HFFc6 (cell line): ENCODE data around the gene TAF11L11. TPM values are rescaled to one million over a fixed set of nuclear protein-coding genes. Genes with fewer than 3 reads are reported as not detected.
"Not testable (repeated sequence)": the region's sequence is repeated elsewhere in the genome, so short reads cannot be mapped to it uniquely, and the experiment has no call there.

Experiments
- DNase-seq: peaks from one replicate; pipeline ENCODE4 v3.0.0-alpha.2; 2018
- H3K27ac Mint-ChIP-seq: 2 replicates; pipeline ENCODE4 v1.8.0; 2020; ENCODE audit warnings: mild to moderate bottlenecking, mixed read lengths
- H3K27me3 Mint-ChIP-seq: 2 replicates; pipeline ENCODE4 v1.8.0; 2021; ENCODE audit warnings: mild to moderate bottlenecking, moderate library complexity, mixed read lengths; ENCODE audit not compliant: insufficient read depth
- H3K36me3 Mint-ChIP-seq: 2 replicates; pipeline ENCODE4 v1.8.0; 2021; ENCODE audit warnings: low read depth, mixed read lengths
- H3K4me1 Mint-ChIP-seq: 2 replicates; pipeline ENCODE4 v1.8.0; 2020; ENCODE audit warnings: low read depth, mixed read lengths
- H3K4me3 Mint-ChIP-seq: 2 replicates; pipeline ENCODE4 v1.8.0; 2020; ENCODE audit warnings: mild to moderate bottlenecking, moderate library complexity, mixed read lengths
- H3K9me3 Mint-ChIP-seq: 2 replicates; pipeline ENCODE4 v1.8.0; 2020; ENCODE audit warnings: mild to moderate bottlenecking, mixed read lengths
- long read RNA-seq: library from polyadenylated mRNA; unstranded; transcript quantifications from one replicate; pipeline ENCODE4 v2.0.0, GENCODE V29; 2019
- total RNA-seq, 6 experiments: library from RNA; stranded (reverse); fragmentation: NEBNext Ultra II Directional; extraction: Animal tissue kit (Norgen Biotek cat#: 25700); gene quantifications; 2 replicates in 1 of 6; 3 replicates in 5 of 6; pipeline ENCODE4 v1.2.3, GENCODE V29; 2021
- TF ChIP-seq, protein P1 (sequence below): fragments of 200-600 bp; sonication (generic); IDR thresholded peaks from 2 replicates; pipeline ENCODE4 v1.5.0; 2021; ENCODE audit warnings: antibody characterized with exemption, mild to moderate bottlenecking

TAF11L11 gene
- total RNA-seq: not detected
- long read RNA-seq: 0 reads

DNA sequence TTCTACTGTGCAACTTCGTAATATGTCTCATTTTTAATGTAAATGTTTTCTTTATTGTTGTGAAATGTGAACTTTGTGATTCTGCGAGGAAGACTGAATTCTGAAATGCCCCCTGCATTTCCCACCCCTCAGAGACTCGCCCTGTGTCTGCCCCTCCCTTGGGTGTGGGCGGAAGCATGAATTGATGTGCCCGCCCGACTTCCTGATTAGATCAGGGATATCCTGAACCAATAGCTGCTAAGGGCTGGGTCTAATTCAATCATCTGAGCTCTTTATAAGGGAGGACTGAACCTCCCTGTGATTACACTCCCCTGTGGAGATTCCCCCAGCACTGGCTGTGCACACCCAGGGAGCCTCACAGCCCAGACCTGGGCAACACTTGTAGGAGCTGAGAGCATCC, at the start of gene TAF11L11:
TSS of gene TAF11L11 (plus strand) at position 304 of the 400 bp plus-strand sequence.
- not testable (repeated sequence) for DNase-seq, H3K36me3 Mint-ChIP-seq, H3K4me3 Mint-ChIP-seq, H3K27ac Mint-ChIP-seq, H3K27me3 Mint-ChIP-seq, H3K4me1 Mint-ChIP-seq
- H3K9me3 Mint-ChIP-seq: peaks cover 10% of the 10 kb centered on the region

DNA sequence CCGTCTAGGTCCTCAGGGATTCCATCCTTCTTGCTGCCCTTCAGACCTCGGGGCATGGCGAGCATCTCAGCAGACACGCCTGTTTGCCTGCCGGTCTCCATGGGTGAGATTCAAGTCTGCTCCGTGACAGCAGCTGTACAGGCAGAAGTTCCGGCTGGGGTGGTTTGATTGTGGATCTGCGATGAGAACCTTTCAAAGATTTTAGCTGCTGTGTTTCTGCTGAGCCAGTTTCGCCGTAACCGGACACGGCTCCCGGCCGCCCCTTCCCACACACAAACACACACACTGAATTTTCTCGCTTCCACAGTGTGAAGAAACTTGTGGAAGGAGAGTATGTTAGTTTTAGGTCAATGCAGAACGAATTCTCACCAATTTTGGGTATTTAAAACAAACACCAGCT, 18.3 kb upstream of the TAF11L11 start, which contains the start of gene TAF11L7:
TSS of gene TAF11L7 (minus strand) at position 101 of the 400 bp plus-strand sequence.
- not testable (repeated sequence) for H3K9me3 Mint-ChIP-seq, H3K27me3 Mint-ChIP-seq, H3K4me1 Mint-ChIP-seq, H3K4me3 Mint-ChIP-seq, DNase-seq, H3K27ac Mint-ChIP-seq, H3K36me3 Mint-ChIP-seq

DNA sequence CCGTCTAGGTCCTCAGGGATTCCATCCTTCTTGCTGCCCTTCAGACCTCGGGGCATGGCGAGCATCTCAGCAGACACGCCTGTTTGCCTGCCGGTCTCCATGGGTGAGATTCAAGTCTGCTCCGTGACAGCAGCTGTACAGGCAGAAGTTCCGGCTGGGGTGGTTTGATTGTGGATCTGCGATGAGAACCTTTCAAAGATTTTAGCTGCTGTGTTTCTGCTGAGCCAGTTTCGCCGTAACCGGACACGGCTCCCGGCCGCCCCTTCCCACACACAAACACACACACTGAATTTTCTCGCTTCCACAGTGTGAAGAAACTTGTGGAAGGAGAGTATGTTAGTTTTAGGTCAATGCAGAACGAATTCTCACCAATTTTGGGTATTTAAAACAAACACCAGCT, 13.1 kb upstream of the TAF11L11 start, which contains the start of gene TAF11L8:
TSS of gene TAF11L8 (minus strand) at position 101 of the 400 bp plus-strand sequence.
- H3K4me1 Mint-ChIP-seq, H3K36me3 Mint-ChIP-seq: not testable (repeated sequence)

DNA sequence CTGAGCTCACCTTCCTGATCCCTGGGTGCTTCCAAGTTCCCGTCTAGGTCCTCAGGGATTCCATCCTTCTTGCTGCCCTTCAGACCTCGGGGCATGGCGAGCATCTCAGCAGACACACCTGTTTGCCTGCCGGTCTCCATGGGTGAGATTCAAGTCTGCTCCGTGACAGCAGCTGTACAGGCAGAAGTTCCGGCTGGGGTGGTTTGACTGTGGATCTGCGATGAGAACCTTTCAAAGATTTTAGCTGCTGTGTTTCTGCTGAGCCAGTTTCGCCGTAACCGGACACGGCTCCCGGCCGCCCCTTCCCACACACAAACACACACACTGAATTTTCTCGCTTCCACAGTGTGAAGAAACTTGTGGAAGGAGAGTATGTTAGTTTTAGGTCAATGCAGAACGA, 9.7 kb upstream of the TAF11L11 start, which contains the start of gene TAF11L9:
TSS of gene TAF11L9 (minus strand) at position 140 of the 400 bp plus-strand sequence.
- not testable (repeated sequence) for H3K9me3 Mint-ChIP-seq, H3K4me1 Mint-ChIP-seq, H3K36me3 Mint-ChIP-seq, H3K27ac Mint-ChIP-seq, H3K4me3 Mint-ChIP-seq, DNase-seq, H3K27me3 Mint-ChIP-seq

More for the DNA sequence above, 13.1 kb upstream of the TAF11L11 start, which contains the start of gene TAF11L8:
- not testable (repeated sequence) for H3K27ac Mint-ChIP-seq, H3K27me3 Mint-ChIP-seq, H3K9me3 Mint-ChIP-seq, DNase-seq, H3K4me3 Mint-ChIP-seq

DNA sequence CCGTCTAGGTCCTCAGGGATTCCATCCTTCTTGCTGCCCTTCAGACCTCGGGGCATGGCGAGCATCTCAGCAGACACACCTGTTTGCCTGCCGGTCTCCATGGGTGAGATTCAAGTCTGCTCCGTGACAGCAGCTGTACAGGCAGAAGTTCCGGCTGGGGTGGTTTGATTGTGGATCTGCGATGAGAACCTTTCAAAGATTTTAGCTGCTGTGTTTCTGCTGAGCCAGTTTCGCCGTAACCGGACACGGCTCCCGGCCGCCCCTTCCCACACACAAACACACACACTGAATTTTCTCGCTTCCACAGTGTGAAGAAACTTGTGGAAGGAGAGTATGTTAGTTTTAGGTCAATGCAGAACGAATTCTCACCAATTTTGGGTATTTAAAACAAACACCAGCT, 6.3 kb upstream of the TAF11L11 start, which contains the start of gene TAF11L10:
TSS of gene TAF11L10 (minus strand) at position 101 of the 400 bp plus-strand sequence.
- H3K27ac Mint-ChIP-seq, H3K36me3 Mint-ChIP-seq, DNase-seq, H3K9me3 Mint-ChIP-seq, H3K27me3 Mint-ChIP-seq, H3K4me3 Mint-ChIP-seq, H3K4me1 Mint-ChIP-seq: not testable (repeated sequence)

DNA sequence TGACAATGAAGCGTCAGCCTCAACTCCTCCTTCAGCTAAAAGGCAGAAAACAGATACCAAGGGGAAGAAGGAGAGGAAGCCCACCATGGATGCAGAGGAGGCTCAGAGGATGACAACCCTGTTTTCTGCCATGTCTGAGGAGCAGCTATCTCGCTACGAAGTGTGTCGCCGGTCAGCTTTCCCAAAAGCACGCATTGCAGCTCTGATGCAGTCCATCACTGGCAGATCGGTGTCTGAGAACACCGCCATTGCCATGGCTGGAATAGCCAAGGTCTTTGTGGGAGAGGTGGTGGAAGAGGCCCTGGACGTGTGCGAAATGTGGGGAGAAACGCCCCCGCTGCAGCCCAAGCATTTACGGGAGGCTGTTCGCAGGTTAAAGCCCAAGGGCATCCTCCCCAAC, 968 bp downstream of the TAF11L11 start:
- H3K36me3 Mint-ChIP-seq: no peaks in the 10 kb centered on the region
- no peak for DNase-seq
- no peak overlapping the region for H3K4me3 Mint-ChIP-seq
- H3K9me3 Mint-ChIP-seq: peaks cover 10% of the 10 kb centered on the region
- no peak overlapping the region for H3K27ac Mint-ChIP-seq
- H3K27me3 Mint-ChIP-seq: peaks cover 2% of the 10 kb centered on the region
- no peaks in the 10 kb centered on the region for H3K4me1 Mint-ChIP-seq
- TF ChIP-seq, protein P1, sequence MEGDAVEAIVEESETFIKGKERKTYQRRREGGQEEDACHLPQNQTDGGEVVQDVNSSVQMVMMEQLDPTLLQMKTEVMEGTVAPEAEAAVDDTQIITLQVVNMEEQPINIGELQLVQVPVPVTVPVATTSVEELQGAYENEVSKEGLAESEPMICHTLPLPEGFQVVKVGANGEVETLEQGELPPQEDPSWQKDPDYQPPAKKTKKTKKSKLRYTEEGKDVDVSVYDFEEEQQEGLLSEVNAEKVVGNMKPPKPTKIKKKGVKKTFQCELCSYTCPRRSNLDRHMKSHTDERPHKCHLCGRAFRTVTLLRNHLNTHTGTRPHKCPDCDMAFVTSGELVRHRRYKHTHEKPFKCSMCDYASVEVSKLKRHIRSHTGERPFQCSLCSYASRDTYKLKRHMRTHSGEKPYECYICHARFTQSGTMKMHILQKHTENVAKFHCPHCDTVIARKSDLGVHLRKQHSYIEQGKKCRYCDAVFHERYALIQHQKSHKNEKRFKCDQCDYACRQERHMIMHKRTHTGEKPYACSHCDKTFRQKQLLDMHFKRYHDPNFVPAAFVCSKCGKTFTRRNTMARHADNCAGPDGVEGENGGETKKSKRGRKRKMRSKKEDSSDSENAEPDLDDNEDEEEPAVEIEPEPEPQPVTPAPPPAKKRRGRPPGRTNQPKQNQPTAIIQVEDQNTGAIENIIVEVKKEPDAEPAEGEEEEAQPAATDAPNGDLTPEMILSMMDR: no peak

DNA sequence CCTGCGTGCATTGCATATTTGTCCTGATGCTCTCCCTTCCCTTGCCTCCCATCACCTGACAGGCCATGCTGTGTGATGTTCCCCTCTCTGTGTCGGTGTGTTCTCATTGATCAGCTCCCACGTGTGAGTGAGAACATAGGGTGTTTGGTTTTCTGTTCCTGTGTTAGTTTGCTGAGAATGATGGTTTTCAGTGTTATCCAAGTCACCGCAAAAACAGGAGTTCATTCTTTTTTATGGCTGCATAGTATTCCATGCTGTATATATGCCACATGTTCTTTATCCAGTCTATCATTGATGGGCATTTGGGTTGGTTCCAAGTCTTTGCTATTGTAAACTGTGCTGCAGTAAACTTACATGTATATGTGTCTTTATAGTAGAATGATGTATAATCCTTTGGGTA, 3.5 kb downstream of the TAF11L11 start:
- H3K27ac Mint-ChIP-seq, H3K27me3 Mint-ChIP-seq, H3K4me3 Mint-ChIP-seq, H3K36me3 Mint-ChIP-seq, H3K4me1 Mint-ChIP-seq, DNase-seq: not testable (repeated sequence)
- H3K9me3 Mint-ChIP-seq: peaks cover 14% of the 10 kb centered on the region

DNA sequence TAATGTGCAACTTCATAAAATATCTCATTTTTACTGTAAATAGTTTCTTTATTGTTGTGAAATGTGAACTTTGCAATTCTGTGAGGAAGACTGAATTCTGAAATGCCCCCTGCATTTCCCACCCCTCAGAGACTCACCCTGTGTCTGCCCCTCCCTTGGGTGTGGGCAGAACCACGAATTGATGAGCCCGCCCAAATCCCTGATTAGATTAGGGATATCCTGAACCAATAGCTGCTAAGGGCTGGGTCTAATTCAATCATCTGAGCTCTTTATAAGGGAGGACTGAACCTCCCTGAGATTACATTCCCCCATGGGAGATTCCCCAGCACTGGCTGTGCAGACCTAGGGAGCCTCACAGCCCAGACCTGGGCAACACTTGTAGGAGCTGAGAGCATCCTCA, 6.1 kb downstream of the TAF11L11 start, which contains the start of gene TAF11L12:
TSS of gene TAF11L12 (plus strand) at position 301 of the 400 bp plus-strand sequence.
- not testable (repeated sequence) for H3K27ac Mint-ChIP-seq, H3K4me3 Mint-ChIP-seq, H3K36me3 Mint-ChIP-seq, H3K27me3 Mint-ChIP-seq, DNase-seq, H3K4me1 Mint-ChIP-seq
- peaks cover 10% of the 10 kb centered on the region; the same call in 1 of the 2 replicates for H3K9me3 Mint-ChIP-seq

DNA sequence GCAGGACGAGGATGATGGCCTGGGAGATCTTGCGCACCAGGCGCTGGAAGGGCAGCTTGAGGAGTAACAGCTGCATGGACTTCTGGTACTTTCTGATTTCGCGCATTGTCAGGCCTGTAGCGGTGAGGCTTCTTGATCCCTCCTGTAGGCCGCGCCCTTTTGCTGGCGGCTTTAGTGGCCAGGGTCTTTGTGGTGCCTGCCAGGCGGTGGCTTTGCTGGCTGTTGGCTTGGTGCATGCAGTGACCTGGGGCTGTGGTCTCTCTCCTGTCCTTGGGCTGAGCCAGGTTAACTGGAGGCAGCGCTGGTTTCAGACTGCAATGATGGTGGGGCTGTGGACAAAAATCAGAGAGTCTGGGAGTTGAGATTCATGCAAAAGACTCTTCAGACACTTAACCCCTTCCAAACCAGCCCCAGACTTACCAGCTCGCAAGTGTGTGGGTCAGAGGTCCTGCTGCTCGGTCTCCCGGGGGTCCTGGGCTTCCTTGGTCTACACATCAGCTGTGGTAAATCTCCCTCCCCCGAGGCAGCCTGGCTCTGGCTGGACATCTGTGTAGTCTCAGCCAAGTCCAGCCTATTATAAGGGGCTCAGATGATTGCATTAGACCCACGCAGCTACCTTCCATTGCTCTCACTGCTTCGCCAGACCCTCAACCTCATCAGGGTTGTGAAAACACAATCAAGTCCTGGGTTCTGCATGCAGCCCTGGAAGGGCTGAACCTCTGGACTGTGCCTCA, 11.1 kb downstream of the TAF11L11 start:
- Mint-ChIP-seq H3K9me3 (peaks cover 4% of the 10 kb centered on the region; the same call in 1 of the 2 replicates), H3K4me3 (no peak overlapping the region), H3K4me1 (no peaks in the 10 kb centered on the region), H3K36me3 (no peaks in the 10 kb centered on the region), H3K27me3 (no peaks in the 10 kb centered on the region; the same call in 1 of the 2 replicates), H3K27ac (no peak overlapping the region)
- DNase-seq: no peak
- TF ChIP-seq, protein P1: no peak
